Endothelial cell of hepatic sinusoid (primary cell): ENCODE data around the gene RUBCN.

Experiments
- in situ Hi-C: cut with HindIII; loops from 2 replicates; pipeline ENCODE4 v1.10.0; 2017; ENCODE audit warnings: low sequenced_read_pairs

Gene RUBCN

DNA sequence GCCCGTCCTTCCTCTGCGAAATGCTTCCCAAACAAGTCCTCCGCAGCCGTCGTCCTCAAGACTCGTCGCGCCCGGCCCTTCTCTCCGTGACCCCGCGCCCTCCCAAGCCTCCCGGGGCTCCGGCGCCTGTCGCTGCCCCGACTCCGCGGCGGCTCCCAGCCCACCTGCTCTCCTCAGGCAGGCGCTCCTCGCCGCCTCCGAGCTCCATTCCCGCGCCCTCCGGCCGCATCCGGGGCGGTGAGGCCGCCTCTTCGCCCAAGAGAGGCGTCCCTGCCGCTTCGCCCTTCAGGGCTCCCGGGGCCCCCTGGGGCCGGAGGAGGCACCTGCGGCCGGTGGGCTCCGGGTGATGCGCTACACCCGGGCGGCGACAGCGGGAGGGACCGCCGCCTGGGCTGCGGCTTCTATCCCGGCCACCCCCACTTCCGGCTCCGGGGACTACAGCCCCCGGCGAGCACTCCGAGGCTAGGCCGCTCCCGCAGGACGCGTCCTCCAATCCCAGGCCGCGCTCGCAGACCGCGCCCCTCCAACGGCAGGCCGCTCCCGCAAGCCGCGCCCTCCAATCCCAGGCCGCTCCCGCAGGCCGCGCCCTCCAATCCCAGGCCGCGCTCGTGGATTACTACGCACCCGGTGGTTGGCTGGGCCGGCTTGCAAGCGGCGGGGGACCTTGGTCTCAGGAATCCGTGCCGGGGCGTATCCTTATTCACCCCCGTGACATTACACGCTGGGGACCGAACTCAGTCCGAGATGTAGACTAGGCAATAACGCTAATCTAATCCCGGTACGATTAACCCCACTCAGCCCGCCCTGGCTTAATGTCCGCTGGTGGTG lies at the start of gene RUBCN:
TSS of gene RUBCN (minus strand) at position 414 of the 828 bp plus-strand sequence. CDS start at position 229, 185 bp downstream.
- in situ Hi-C loops: no loop called here

DNA sequence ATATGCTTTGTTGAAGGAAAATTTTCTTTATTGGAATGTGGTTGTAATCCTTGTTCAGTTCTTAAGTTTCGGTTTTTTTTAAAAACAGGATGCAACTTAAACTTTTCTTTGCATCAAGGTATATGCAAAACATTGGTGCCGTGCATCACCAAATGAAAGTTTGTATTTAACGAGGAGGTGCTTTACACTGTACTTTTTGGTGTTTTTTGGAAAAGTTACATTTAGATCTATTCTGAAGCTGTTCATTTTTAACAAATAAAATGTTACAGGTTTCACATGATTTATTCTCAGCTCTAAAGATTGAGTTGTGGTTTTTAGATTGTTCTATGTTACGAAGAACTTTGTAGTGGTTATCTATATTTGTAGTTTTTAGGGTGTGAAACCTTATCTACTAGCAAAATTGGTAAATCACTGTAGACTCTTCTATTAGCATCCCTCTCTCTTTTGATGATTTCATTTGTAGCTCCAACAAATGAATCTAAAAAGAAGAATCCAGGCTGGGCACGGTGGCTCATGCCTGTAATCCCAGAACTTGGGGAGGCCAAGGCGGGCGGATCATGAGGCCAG lies 47.4 kb upstream of the RUBCN start:
- in situ Hi-C loops: no loop called here

DNA sequence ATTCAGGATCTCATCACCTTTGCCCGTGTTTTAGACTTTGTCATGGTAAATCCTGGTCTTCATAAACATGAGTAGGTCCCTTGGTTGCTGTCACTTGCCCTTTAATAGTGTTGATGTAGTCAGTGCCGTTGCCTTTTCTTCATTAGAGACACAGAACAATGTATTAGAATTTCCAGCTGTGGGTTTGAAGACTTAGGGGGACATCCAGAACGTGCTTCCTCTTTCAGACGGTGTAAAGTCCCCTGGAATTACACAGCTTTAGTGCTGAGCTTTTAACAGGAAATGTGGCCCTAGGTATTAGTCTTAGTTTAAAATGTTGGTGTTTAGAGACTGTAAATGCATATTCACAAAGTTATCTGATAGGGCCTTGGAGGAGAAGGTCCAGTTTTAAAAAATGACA lies 45.5 kb upstream of the RUBCN start:
- in situ Hi-C loops: no loop called here

DNA sequence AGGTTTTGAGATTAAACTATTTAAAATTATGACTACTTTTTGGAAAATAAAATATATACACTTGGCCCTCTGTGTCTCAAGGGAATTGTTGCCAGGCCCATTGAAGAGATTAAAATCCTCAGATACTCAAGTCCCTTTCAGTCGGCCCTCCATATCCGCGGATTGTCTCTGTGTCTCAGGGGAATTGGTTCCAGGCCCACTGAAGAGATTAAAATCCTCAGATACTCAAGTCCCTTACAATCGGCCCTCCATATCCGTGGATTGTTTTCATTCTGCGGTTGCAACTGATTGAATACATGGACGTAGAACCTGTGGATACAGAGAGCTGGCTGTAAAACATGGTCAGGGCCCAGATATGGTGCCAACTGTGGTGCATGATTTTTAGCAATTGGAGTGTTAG lies 38.6 kb upstream of the RUBCN start:
- in situ Hi-C loops: no loop called here

DNA sequence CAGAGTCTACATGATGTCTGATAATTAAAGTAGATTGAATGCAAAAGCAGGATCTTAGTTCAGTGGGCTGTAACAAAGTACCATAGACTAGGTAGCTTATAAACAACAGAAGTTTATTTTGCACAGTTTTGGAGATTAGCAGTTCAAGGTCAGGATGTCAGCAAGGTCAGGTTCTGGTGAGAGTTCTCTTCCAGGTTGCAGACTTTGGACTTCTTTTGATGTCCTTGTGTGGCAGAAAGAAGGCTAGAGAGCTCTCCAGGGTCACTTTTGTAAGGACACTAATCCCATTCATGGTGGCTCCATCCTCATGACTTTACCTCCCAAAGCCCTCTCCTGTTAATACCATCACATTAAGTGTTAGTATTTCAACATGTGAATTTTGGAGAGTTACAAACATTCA lies 25.1 kb upstream of the RUBCN start:
- in situ Hi-C loops: no loop called here

DNA sequence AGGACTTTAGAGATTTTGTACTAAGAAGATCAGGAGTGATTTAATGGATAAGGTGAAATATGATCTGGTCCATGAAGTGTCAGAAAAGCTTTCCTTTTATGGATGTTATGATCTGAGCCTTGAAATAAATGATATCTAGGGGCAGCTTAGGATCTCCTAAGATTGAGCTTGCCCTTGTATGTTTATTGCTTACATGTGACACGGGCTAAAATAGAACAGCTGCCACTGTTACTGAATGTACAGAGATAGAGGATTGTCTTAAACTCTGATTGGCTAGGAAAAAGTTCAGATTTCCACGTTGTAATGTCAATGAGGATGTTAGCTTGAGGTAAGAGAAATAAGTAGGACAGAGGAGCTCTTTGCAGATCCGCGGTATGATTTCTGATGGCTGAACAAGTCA lies 21.8 kb upstream of the RUBCN start:
- in situ Hi-C loops: no loop called here

DNA sequence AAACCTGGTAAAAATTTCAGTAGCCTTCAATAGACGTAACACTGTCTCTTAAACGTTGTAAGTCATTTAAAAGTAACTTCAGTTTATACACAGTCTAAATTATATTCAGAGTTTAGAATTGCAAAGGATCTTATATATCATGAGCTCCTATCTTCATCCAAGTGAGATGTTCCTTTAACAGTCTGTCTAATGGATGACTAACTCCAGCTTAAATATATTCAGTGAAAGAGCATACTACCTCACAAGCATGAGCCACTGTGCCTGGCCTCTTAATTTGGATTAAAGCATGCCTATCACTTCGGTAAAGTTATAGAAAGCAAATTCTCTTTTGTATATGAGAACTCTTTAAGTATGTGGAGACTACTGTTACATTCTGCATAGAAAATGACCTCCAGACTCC lies 20.0 kb upstream of the RUBCN start:
- in situ Hi-C loops: no loop called here

DNA sequence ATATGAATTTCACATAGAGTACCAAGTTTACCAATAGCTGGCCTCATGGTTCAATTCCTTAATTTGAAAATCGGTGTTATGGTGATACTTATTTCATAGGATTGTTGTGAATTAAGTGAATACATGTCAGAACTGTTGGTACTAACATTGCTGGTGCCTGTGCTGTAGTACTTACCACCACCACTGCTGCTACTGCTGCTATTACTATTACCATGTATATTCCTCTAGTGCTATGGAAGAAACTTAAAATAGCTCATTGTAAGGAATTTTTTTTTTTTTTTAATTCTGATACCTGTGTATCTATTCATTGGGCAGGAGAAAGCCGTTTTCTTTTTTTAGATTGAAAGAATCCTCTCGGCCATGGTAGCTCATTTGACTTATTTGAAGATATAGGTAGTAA lies 16.6 kb upstream of the RUBCN start:
- in situ Hi-C loops: no loop called here

DNA sequence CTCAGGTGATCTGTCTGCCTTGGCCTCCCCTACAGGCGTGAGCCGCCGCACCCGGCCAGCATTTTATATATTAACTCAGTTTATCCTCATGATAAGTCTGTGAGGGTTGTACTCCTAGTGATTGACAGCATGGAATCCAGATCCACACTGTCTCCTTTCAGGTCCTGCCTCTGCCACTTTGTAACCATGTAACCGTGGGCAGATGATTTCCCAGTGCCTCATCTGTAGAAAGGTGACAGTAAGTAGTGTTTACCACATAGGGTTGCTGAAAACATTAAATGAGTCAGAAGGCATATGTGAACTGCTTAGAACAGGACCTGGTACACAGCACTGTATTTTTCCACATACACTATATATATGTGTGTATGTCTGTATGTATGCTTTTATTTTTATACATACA lies 15.4 kb upstream of the RUBCN start:
- in situ Hi-C loops: no loop called here

DNA sequence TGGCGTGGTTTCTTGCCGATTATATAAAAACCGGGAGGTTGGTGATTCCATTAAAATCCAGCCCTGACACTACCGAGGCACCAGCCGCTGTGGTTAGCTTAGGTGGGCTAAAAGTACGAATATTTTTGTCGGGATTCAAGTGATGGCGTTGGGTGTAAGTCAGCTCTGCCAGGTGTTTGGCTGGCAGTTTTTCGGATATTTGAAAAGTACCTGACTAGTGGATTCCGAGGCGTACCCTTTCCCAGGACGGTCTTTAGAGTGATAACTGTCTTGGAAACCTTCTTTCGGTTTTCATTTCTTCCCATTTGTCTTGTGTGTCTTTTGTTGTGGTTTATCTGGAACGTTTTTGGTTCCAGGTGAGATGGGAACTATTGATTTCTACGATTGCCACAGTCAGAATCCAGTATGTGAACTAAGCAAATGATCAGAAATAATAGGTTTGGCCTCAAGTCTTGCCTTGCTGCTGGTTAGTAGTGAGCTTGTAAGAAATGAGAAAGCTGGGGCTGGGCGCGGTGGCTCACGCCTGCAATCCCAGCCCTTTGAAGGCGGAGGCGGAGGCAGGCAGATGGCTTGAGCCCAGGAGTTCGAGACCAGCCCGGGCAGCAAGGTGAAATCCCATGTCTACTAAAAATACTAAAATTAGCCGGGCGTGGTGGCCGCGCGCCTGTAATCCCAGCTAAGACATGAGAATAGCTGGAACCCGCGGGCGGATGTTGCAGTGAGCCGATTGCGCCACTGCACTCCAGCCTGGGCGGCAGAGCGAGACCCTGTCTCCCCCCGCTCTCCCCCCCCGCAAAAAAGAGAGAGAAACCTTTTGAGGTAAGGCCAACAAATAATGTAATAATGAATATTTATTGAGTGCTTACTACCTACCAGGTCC lies 14.4 kb upstream of the RUBCN start:
- in situ Hi-C loops: no loop called here

DNA sequence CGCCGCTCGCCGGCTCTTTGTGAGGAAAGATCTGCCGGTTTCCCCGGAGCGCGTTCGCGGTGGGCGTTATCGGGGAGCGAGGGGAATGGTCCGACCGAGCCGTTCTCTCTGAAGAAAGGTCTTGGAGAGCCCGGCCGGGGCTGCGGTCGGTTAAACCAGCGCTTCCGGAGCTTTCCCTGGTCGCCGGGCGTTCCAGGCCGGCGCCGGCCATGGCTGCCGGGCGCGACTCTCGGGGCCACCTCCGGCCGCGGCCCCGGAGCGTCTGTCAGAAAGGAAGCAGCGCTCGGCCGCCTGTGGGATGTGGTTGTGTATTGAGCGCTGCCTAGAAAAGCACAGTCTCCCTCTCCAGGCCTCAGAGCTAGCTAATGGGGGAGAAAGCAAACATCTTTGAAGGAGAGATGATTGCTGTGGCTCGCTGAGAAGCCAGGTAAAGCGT lies 13.7 kb upstream of the RUBCN start:
- in situ Hi-C loops: no loop called here

DNA sequence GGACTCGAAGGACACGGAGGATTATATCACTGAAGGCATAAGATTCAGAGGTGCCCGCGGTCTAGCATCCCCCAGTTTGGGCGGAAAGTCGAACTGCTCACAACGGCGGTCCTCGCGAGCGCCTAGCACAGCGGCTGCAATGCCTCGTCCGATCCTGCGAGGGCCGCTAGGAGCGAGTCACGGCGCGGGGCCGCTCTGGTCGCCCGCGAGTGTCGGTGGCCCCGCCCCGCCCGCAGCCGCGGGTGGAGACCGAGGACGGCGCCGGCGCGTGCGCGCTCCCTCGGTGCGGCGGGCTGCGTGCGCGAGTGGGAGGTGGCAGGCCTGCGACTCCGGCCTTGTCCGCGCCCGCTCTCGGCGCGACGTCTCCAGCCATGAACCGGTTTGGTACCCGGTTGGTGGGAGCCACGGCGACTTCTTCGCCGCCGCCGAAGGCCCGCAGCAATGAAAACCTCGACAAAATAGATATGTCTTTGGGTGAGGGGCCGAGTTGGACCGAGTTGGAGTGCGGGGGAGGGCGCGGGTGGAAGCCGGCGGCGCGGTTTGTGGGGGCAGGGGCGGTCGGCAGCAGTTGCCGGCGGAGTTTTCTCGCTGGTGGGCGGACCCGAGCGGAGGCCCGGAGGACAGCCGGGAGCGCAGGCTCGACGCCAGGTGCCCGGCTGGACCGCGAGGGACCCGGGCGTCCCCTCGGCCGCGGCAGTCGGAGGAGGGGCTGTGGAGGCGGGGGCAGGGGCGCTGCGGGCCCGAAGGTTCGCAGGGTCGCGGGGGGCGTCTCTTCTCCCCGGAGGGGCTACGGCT lies 13.1 kb upstream of the RUBCN start, which contains the start of gene FYTTD1:
TSS of gene FYTTD1 (plus strand) at position 283 of the 795 bp plus-strand sequence. CDS start at position 372, 89 bp downstream.
- in situ Hi-C loops: loop anchor here (5.0 kb wide), 1 partner anchor 77 kb away; no protein-coding TSS in a partner anchor

DNA sequence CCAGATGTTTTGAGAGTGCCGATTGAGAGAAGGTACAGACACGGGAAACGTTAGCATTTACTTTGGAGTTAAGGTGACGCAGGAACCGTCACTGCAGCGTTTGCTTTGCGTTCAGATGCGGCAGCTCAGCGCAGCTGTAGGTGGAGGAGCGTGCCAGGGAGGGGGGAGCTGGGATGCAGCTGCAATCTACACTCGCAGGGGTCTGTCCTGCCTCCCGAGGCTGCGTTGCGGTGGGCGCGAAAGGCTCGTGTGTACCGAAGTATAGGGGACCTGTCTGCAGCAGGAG lies 12.6 kb upstream of the RUBCN start:
- in situ Hi-C loops: loop anchor here (5.0 kb wide), 1 partner anchor 77 kb away; no protein-coding TSS in a partner anchor

DNA sequence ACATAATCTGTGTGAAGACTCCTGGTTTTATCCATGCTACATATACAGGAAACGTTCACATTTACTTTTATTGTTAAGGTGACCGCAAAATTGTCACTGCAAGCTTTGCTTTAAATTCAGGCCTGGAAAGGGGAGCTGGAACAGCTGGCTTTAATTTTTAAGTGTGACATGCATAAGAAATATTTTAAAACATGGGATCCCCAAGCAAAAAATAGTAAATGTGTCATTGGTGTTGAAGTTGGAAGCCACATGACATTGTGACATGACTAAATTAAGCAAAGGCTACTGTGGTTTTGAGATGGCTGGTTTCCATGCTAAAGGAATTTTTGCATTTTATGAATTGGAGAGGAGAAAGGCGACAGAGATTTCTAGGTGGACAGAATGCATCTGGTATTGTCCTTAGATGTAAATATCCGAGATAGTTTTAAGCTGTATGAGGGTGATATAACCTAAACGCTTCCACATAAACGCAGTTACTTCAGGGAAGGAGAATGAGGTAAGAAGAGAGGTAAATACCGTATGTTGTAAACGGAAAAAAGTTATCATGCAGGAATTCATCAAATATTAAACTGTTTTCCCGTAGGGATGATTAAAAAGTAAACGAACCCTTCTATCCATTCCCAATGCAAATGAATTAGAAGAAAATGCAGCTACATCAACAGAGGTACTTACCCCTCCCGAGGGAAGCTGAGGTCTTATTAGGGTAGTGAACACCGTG lies 12.1 kb upstream of the RUBCN start:
- in situ Hi-C loops: loop anchor here (5.0 kb wide), 1 partner anchor 76 kb away; no protein-coding TSS in a partner anchor

DNA sequence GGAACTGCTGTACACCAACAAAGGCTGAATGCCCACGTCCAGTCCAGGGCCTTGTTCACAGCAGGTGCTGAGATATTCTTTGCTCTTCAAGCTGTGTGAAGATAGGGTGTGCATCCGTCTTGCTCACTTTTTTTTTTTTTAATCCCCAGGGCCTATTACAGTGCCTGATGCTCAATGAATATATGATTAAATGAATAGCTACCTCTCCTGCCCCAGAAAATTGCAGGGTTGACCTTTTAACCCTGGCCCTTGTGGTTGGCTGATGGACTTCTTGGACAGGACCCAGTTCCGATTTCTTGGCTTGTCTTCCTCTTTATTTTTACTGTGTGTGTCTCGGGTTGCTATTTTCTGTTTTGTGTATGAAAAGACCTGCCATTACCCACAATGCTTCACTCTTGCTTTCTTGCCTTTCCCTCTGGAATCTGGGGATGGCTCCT lies 10.1 kb upstream of the RUBCN start:
- in situ Hi-C loops: loop anchor here (5.0 kb wide), 1 partner anchor 75 kb away; no protein-coding TSS in a partner anchor

DNA sequence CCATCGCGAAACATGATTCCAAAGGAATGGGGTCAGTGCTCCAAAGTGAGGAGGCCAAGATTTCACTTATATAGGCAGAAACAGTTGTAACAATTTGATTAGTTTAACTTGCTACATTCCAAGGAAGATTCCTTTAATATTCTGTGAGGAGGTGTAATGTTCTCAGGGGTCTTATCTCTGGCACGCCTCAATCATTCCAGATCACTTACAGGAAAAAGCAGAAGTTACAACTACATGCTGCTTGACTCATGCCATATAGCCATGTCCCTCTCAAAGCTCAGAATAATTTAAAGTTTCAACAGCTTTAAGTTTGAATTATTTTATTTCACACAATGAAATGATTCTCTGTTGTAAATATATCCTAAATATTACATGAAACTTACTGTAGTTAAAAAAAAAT lies 9.5 kb upstream of the RUBCN start:
- in situ Hi-C loops: loop anchor here (5.0 kb wide), 1 partner anchor 74 kb away; no protein-coding TSS in a partner anchor

DNA sequence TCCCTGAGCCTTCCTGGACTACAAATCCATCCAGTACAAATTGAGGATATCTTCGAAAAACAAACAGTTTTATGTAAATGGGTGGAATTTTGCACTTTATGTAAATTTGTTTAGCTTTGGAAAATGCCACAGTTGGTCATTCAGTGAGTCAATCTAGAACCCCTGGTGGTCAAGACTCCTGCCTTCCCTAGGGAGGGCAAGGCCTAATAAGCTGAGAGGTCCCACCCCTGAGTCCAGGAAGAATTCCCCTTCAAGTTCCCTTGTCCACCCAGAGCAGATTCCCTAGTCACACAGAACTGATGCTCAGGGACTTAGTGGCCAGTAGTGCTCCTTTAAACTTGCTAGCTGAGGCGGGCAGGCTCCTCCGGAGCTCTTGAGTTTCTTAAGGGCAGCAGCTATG lies 6.1 kb upstream of the RUBCN start:
- in situ Hi-C loops: no loop called here

DNA sequence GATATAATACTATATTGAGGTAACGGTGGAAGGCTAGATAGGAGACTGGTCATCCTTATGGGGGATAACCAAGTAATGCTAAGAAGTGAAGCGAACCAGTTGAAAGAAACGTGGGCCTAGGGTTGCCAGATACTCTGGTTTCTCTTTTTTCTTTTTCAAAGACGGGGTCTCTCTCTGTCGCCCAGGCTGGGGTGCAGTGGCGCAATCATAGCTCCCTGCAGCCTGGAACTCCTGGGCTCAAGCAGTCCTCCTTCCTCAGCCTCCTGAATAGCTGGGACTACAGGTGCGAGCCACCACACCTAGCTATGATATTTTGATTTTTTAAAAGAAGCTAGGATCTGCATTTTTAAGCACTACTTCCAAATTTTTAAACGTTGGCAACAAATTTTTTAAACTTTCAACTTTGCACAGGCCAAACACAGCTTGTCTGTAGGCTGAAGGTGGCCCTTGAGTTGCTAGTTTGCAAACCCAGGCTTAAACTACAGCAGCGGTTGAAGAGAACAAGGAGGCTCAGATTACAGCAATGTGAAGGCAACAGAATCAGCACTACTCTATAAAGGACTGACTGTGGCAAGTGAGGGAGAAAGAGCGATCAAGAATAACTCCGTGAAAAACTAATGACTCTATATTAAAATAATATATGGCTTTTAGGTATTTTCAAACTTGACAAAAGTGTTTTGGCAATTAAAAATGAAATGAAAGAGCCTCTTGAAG lies 1.2 kb upstream of the RUBCN start:
- in situ Hi-C loops: no loop called here

DNA sequence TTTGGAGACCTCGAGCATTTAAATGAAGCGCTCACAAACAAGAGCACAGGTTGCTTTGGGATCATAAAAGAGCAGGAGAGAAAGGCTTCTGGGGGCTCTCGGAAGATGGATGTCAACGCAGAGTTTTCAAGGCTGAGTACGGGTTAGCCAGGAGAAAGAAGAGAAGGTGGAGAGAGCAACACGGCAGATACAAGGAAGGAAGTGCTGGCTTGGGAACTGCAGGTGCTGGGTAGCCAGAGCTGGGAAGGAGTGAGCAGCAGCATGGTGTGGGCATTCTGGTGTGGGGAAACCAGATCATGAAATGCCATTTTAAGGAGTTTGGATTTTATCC lies 580 bp upstream of the RUBCN start:
- in situ Hi-C loops: no loop called here
